Kidney epithelial cell (primary cell): Measurements from ENCODE around the gene SERPINA7. TPM values are rescaled to one million over a fixed set of nuclear protein-coding genes. Genes with fewer than 3 reads are reported as not detected.

Source experiments
- DNase-seq: peaks from one replicate; pipeline ENCODE4 v3.0.0-alpha.2; 2010; ENCODE audit warnings: low read depth
- H3K27me3 ChIP-seq: 2 replicates; pipeline ENCODE4 v1.6.0; 2011; ENCODE audit warnings: low read length; ENCODE audit not compliant: control insufficient read depth, insufficient read depth
- H3K36me3 ChIP-seq: 2 replicates; pipeline ENCODE4 v1.5.1; 2011; ENCODE audit warnings: low read length; ENCODE audit not compliant: control insufficient read depth, insufficient read depth
- H3K4me3 ChIP-seq: 2 replicates; pipeline ENCODE4 v1.5.1; 2011; ENCODE audit warnings: low read depth, mild to moderate bottlenecking, control low read depth, low read length
- CTCF ChIP-seq: IDR thresholded peaks from 2 replicates; pipeline ENCODE4 v1.5.1; 2011; ENCODE audit warnings: mild to moderate bottlenecking, moderate library complexity, low read length, control low read depth, inconsistent platforms; ENCODE audit not compliant: insufficient read depth, poor library complexity, severe bottlenecking
- total RNA-seq: library from RNA; depleted of rRNA; stranded (reverse); fragments of >200 nt; gene quantifications from 2 replicates; pipeline ENCODE4 v1.2.3, GENCODE V29; 2015

SERPINA7 gene
- total RNA-seq, 1 donor from 2014 or later, result not detected

- H3K27me3 ChIP-seq, result peaks cover 2% of the 10 kb centered on the region
- H3K4me3 ChIP-seq, result no peak overlapping the region
- no peak for TF ChIP-seq CTCF
- H3K36me3 ChIP-seq, result no peaks in the 10 kb centered on the region
- DNase-seq, result no peak
Observed at GRCh38 chrX:106037835-106038473, 573 bp downstream of the SERPINA7 start.

- Histone ChIP-seq H3K4me3 (no peak overlapping the region), H3K36me3 (no peaks in the 10 kb centered on the region), H3K27me3 (peaks cover 2% of the 10 kb centered on the region)
- no peak for TF ChIP-seq CTCF
- DNase-seq, result no peak
Observed at GRCh38 chrX:106036716-106037115, 1.8 kb downstream of the SERPINA7 start.

GRCh38 chrX:106035064-106035463 is 3.5 kb downstream of the SERPINA7 start:
- H3K4me3 ChIP-seq, result no peak overlapping the region
- H3K36me3 ChIP-seq, result no peaks in the 10 kb centered on the region
- TF ChIP-seq CTCF, result peak; percentile 28
- peaks cover 2% of the 10 kb centered on the region for H3K27me3 ChIP-seq
- no peak for DNase-seq

- Histone ChIP-seq H3K27me3 (peaks cover 2% of the 10 kb centered on the region), H3K4me3 (no peak overlapping the region), H3K36me3 (no peaks in the 10 kb centered on the region)
- no peak for DNase-seq
- TF ChIP-seq CTCF, result no peak
Observed at GRCh38 chrX:106023947-106024346, 14.6 kb downstream of the SERPINA7 start.

GRCh38 chrX:106022238-106022637 is 16.3 kb downstream of the SERPINA7 start:
- H3K4me3 ChIP-seq, result no peak overlapping the region
- H3K36me3 ChIP-seq, result no peaks in the 10 kb centered on the region
- no peaks in the 10 kb centered on the region for H3K27me3 ChIP-seq
- TF ChIP-seq CTCF, result no peak
- DNase-seq, result no peak
